AG04449 (cell line): ENCODE measurements around the gene INSIG2.

Experiments used
- CTCF ChIA-PET: fragments of 350-600 bp; formaldehyde crosslinking; extraction: SDS; loops from one replicate; lab custom pipeline; 2021; ENCODE audit warnings: antibody characterized with exemption; lab: Yijun Ruan, JAX
- POLR2A ChIA-PET: fragments of 400-600, 350-600 bp; formaldehyde crosslinking; extraction: SDS; loops from one replicate; lab custom pipeline; 2020; ENCODE audit warnings: antibody characterized with exemption, inconsistent platforms; lab: Yijun Ruan, JAX
- DNase-seq: peaks from one replicate; pipeline ENCODE4 v3.0.0-alpha.2; 2010; ENCODE audit warnings: low read depth, low spot score
- H3K4me3 ChIP-seq: 2 replicates; pipeline ENCODE4 v1.5.1; 2011; ENCODE audit warnings: low read depth, mild to moderate bottlenecking, control low read depth, low read length
- TF ChIP-seq, protein P1 (sequence below): IDR thresholded peaks from one replicate; pipeline ENCODE4 v1.5.1; 2011; ENCODE audit warnings: mild to moderate bottlenecking, moderate library complexity, low read length, control low read depth, inconsistent platforms; ENCODE audit not compliant: insufficient read depth; ENCODE audit errors: missing control alignments

INSIG2 gene

GRCh38 chr2:118122594-118123281, 34.5 kb downstream of the INSIG2 start:
- H3K4me3 ChIP-seq, result no peak overlapping the region
- CTCF ChIA-PET, result no interaction called here
- POLR2A ChIA-PET, result no interaction called here
- TF ChIP-seq, protein P1, sequence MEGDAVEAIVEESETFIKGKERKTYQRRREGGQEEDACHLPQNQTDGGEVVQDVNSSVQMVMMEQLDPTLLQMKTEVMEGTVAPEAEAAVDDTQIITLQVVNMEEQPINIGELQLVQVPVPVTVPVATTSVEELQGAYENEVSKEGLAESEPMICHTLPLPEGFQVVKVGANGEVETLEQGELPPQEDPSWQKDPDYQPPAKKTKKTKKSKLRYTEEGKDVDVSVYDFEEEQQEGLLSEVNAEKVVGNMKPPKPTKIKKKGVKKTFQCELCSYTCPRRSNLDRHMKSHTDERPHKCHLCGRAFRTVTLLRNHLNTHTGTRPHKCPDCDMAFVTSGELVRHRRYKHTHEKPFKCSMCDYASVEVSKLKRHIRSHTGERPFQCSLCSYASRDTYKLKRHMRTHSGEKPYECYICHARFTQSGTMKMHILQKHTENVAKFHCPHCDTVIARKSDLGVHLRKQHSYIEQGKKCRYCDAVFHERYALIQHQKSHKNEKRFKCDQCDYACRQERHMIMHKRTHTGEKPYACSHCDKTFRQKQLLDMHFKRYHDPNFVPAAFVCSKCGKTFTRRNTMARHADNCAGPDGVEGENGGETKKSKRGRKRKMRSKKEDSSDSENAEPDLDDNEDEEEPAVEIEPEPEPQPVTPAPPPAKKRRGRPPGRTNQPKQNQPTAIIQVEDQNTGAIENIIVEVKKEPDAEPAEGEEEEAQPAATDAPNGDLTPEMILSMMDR, result no peak
- DNase-seq, result no peak

DNA sequence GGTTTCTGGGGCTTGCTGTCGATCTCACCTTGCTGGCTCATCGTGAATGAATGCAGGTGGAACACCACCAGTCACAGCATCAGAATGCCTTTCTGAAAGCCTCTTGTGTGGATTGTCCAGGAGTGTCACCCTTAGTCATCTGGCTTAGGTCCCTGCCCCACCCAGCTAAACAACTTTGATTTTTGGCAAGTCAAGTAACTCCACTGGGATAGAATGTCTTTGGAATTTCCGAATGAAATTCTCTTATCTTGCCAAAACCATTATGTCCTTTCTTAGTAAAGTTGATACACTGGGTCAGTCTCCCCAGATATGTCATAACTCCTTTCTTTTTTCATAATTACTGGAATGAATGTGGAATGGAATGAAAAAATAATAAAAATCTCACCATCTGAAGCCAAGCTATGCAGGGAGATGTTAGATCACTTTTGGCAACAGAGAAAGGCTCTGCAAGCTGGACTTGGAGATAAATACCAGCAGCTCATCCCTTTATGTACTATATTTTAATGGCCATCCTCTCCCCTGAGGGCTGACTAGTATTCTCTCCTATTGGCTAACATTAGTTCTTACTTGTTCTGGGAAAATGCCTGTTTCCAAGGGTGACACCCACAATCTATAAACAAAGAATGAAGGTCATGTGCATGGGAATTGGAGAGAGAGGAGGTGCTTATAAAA, 35.4 kb downstream of the INSIG2 start:
- H3K4me3 ChIP-seq, result no peak overlapping the region
- DNase-seq, result peak; percentile 93
- POLR2A ChIA-PET, result no interaction called here
- CTCF ChIA-PET, result interaction anchor here (0.8 kb wide), 1 partner anchor 34 kb away, joined by 3 read pairs; no protein-coding TSS in a partner anchor
- TF ChIP-seq, protein P1, result no peak

GRCh38 chr2:118124288-118124891, 36.1 kb downstream of the INSIG2 start:
- H3K4me3 ChIP-seq, result no peak overlapping the region
- no peak for DNase-seq
- TF ChIP-seq, protein P1, result no peak
- POLR2A ChIA-PET, result no interaction called here
- CTCF ChIA-PET, result interaction anchor here (0.8 kb wide), 1 partner anchor 35 kb away, joined by 3 read pairs; no protein-coding TSS in a partner anchor

- TF ChIP-seq, protein P1, result no peak
- no peak overlapping the region for H3K4me3 ChIP-seq
- DNase-seq, result no peak
- ChIA-PET POLR2A (no interaction called here), CTCF (no interaction called here)
Measured at GRCh38 chr2:118127250-118127649, 39.0 kb downstream of the INSIG2 start.

DNA sequence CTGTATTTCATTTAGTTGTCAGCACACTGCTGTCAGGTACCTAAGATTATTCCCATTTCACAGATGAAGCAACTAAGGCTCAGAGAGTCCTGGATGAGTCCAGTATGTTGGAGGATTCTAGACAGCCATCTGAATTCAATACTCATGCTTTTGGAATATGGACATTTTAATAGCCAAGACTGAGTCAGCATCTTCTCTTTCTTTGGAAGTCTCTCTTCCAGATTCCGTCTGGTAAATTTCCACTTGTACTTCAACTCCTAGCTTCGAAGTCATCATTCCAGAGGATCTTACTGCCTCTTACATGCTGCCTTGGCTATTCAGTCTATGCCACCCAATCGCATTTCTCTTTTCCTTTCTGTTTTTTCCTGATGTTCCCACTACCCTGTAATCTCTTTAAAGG, 40.6 kb downstream of the INSIG2 start:
- CTCF ChIA-PET, result no interaction called here

GRCh38 chr2:118130385-118130784, 42.1 kb downstream of the INSIG2 start:
- no peak overlapping the region for H3K4me3 ChIP-seq
- ChIA-PET CTCF (no interaction called here), POLR2A (no interaction called here)
- TF ChIP-seq, protein P1, result no peak
- no peak for DNase-seq

More for the DNA sequence above, 40.6 kb downstream of the INSIG2 start:
- TF ChIP-seq, protein P1, result no peak
- DNase-seq, result no peak
- POLR2A ChIA-PET, result no interaction called here
- H3K4me3 ChIP-seq, result no peak overlapping the region
